Activated B cell treated with CpG ODN at 0.5 μM for 24 hours (primary cell): Measurements from ENCODE around the gene ACVRL1. TPM values are rescaled to one million over a fixed set of nuclear protein-coding genes. Genes with fewer than 3 reads are reported as not detected.

ENCODE experiments used
- ATAC-seq: fragments of 200-7000 bp; cut with Tn5 transposase; one replicate; pipeline ENCODE4 v1.10.0; 2021; ENCODE audit warnings: low read depth, mild to moderate bottlenecking, moderate library complexity
- CTCF ChIA-PET: fragments of 350-600 bp; sonication (Branson Sonifier 250); formaldehyde crosslinking; loops from one replicate; lab custom pipeline; 2021; ENCODE audit warnings: antibody characterized with exemption; lab: Charles Lee
- POLR2A ChIA-PET: fragments of 350-600 bp; sonication (Branson Sonifier 250); formaldehyde crosslinking; loops from one replicate; lab custom pipeline; 2021; ENCODE audit warnings: antibody characterized with exemption; lab: Charles Lee
- DNase-seq: peaks from one replicate; pipeline ENCODE4 v3.0.0; 2022
- H3K27ac Mint-ChIP-seq: one replicate; pipeline ENCODE4 v1.8.0; 2020; ENCODE audit warnings: mixed read lengths
- H3K27me3 Mint-ChIP-seq: one replicate; pipeline ENCODE4 v1.8.0; 2021; ENCODE audit warnings: mixed read lengths
- H3K36me3 Mint-ChIP-seq: one replicate; pipeline ENCODE4 v1.8.0; 2021; ENCODE audit warnings: low read depth, mixed read lengths
- H3K4me1 Mint-ChIP-seq: one replicate; pipeline ENCODE4 v1.8.0; 2021; ENCODE audit warnings: mixed read lengths
- H3K4me3 Mint-ChIP-seq: one replicate; pipeline ENCODE4 v1.8.0; 2020; ENCODE audit warnings: mild to moderate bottlenecking, mixed read lengths
- H3K9me3 Mint-ChIP-seq: one replicate; pipeline ENCODE4 v1.8.0; 2020; ENCODE audit warnings: mixed read lengths
- intact Hi-C: fragments of 100-400 bp; cut with micrococcal nuclease; formaldehyde crosslinking; loops from one replicate; pipeline ENCODE4 v1.15.1; 2024
- total RNA-seq: library from RNA; stranded (reverse); gene quantifications from 2 replicates; pipeline ENCODE4 v1.2.3, GENCODE V29; 2022
- TF ChIP-seq, protein P1 (sequence below): fragments of 200-600 bp; IDR thresholded peaks from one replicate; pipeline ENCODE4 v1.8.0; 2022; ENCODE audit warnings: antibody characterized with exemption, mild to moderate bottlenecking

The ACVRL1 gene
- total RNA-seq, 1 donor from 2014 or later = not detected

DNA sequence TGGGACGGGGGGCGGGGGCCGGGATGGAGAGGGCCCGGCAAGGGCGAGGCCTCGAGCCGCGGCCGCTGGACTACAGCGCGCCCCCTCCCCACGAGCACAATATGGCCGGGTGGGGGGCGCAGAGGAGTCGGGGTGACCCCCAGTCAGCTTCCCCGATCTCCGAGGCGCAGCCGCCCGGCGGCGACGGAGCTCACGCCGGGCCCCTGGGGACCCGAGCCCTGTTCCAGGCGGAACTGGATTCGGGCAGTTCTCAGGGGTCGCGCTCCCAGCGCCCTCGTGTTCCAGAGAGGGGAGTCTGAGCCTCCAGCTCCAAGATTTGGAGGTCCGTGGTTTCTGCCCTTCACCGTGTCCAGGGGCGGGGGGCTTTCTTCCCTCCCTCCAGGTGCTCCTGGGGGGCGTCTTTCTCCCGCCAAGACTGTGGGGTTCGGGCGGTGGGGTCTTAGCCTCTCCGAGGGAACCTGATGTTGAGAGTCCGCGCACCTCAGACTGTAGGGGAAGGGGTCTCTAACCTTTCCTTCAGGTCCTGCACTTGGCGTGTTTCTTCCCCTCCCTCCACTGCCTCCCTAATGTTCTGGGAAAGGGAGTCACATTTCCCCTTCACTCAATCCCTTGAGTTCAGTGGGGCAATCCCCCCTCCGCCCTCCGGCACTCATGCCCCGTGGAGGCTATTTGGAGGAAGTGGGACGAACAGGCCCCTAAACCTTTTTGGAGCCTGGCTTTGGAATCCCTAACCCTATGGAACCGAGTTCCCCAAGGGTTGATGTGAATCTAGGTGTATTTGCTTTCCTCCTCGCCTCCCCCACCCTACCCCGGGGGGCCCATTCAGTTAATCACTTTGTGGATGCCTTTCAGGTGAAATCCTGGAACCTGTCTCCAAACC, 44.8 kb downstream of the ACVRL1 start:
- CTCF ChIA-PET = no interaction called here
- no peak for DNase-seq
- Mint-ChIP-seq H3K4me1 (peaks cover 18% of the 10 kb centered on the region), H3K36me3 (no peaks in the 10 kb centered on the region), H3K4me3 (peak overlapping the region; percentile 72), H3K27ac (peak overlapping the region; percentile 27), H3K27me3 (peaks cover 12% of the 10 kb centered on the region), H3K9me3 (no peaks in the 10 kb centered on the region)
- TF ChIP-seq, protein P1, sequence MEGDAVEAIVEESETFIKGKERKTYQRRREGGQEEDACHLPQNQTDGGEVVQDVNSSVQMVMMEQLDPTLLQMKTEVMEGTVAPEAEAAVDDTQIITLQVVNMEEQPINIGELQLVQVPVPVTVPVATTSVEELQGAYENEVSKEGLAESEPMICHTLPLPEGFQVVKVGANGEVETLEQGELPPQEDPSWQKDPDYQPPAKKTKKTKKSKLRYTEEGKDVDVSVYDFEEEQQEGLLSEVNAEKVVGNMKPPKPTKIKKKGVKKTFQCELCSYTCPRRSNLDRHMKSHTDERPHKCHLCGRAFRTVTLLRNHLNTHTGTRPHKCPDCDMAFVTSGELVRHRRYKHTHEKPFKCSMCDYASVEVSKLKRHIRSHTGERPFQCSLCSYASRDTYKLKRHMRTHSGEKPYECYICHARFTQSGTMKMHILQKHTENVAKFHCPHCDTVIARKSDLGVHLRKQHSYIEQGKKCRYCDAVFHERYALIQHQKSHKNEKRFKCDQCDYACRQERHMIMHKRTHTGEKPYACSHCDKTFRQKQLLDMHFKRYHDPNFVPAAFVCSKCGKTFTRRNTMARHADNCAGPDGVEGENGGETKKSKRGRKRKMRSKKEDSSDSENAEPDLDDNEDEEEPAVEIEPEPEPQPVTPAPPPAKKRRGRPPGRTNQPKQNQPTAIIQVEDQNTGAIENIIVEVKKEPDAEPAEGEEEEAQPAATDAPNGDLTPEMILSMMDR = no peak
- POLR2A ChIA-PET = interaction anchor here (0.6 to 1.4 kb wide), 5 partner anchors 12 to 1057 kb away, joined by 3 to 10 read pairs (median 3); no protein-coding TSS in a partner anchor
- intact Hi-C loops = loop anchor here (1.0 kb wide), 2 partner anchors 19 to 28 kb away; no protein-coding TSS in a partner anchor
- peak; percentile 5 for ATAC-seq

GRCh38 chr12:51953089-51953488, 45.8 kb downstream of the ACVRL1 start:
- CTCF ChIA-PET = no interaction called here

DNA sequence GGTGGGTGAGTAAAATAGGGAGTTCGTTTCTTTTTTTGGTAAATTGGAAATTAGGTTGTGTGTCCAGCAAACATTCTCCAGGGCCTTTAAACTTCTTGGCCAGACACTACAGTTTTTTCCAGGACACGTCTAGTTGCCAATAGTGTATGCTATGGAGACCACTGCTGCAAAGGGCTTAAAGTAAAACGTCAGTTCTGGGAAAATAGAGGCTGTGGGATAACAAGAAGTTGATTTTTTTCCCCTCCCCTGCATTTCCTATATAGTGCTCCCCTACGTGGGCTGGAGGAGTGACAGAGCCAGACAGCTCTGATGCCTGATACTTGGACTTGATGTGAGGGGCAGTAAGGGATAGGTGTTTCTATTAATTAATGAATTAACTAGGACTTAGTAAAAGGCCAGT, 46.6 kb downstream of the ACVRL1 start:
- no peak overlapping the region for H3K27ac Mint-ChIP-seq
- CTCF ChIA-PET = interaction anchor here (1.3 kb wide), 1 partner anchor 17 kb away, joined by 4 read pairs; no protein-coding TSS in a partner anchor

More at GRCh38 chr12:51953089-51953488, 45.8 kb downstream of the ACVRL1 start:
- TF ChIP-seq, protein P1 = no peak
- no peak for DNase-seq
- H3K4me3 Mint-ChIP-seq = peak overlapping the region; percentile 3
- POLR2A ChIA-PET = interaction anchor here (0.7 kb wide), 1 partner anchor 564 kb away, joined by 4 read pairs; no protein-coding TSS in a partner anchor
- no peak for ATAC-seq
- H3K9me3 Mint-ChIP-seq = no peaks in the 10 kb centered on the region
- no peaks in the 10 kb centered on the region for H3K36me3 Mint-ChIP-seq
- peaks cover 18% of the 10 kb centered on the region for H3K4me1 Mint-ChIP-seq
- no peak overlapping the region for H3K27ac Mint-ChIP-seq
- H3K27me3 Mint-ChIP-seq = peaks cover 3% of the 10 kb centered on the region
- intact Hi-C loops = no loop called here

GRCh38 chr12:51954561-51955361, 47.5 kb downstream of the ACVRL1 start:
- TF ChIP-seq, protein P1 = no peak
- peaks cover 18% of the 10 kb centered on the region for H3K4me1 Mint-ChIP-seq
- ChIA-PET CTCF (interaction anchor here (0.7 to 1.3 kb wide), 2 partner anchors 16 to 26 kb away, joined by 3 to 4 read pairs; no protein-coding TSS in a partner anchor), POLR2A (interaction anchor here (1.3 kb wide), 1 partner anchor 52 kb away, joined by 3 read pairs; the partner anchor contains the start of gene TAMALIN)
- H3K9me3 Mint-ChIP-seq = no peaks in the 10 kb centered on the region
- intact Hi-C loops = no loop called here
- no peaks in the 10 kb centered on the region for H3K27me3 Mint-ChIP-seq
- no peak overlapping the region for H3K4me3 Mint-ChIP-seq
- ATAC-seq (no peak), DNase-seq (no peak)
- no peaks in the 10 kb centered on the region for H3K36me3 Mint-ChIP-seq
- no peak overlapping the region for H3K27ac Mint-ChIP-seq

More for the DNA sequence above, 46.6 kb downstream of the ACVRL1 start:
- Mint-ChIP-seq H3K36me3 (no peaks in the 10 kb centered on the region), H3K9me3 (no peaks in the 10 kb centered on the region), H3K4me1 (peaks cover 18% of the 10 kb centered on the region), H3K4me3 (no peak overlapping the region), H3K27me3 (no peaks in the 10 kb centered on the region)
- POLR2A ChIA-PET = interaction anchor here (1.3 kb wide), 1 partner anchor 53 kb away, joined by 3 read pairs; the partner anchor contains the start of gene TAMALIN
- DNase-seq (no peak), ATAC-seq (no peak)
- intact Hi-C loops = no loop called here
- TF ChIP-seq, protein P1 = no peak
